ENCODE results near the gene L1TD1.

L1TD1 gene

DNA sequence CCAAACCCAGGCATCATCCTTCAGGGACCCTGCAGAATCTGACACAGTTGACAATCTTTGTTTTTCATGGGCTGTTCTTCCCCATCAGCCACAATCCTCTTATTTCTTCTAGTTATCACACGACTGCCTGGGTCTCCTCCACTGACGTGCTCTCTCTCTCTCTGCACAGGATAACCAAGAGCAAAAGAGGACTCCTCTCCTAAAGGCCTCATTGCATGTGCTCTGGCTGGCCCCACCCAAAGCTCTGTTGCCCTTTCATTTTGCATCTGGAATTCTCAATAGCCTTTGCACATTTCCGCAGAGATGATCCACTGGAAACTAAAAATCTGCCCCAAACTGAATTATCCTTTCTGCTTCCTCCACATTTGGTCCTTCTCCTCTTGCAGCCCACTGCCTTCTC, 66.0 kb downstream of the L1TD1 start:
- H3K36me3 ChIP-seq (ENCODE audit: control insufficient read depth in 1 of 2, insufficient read depth in 2 of 2, low read length in 2 of 2), result no peaks in the 10 kb centered on the region
- no peaks in the 10 kb centered on the region for H3K27me3 ChIP-seq (ENCODE audit: low read depth, low read length)
- no peak overlapping the region for H3K27ac ChIP-seq (ENCODE audit: low read length)
- H3K9me3 ChIP-seq (ENCODE audit: control insufficient read depth in 1 of 2, low read length in 2 of 2), result no peaks in the 10 kb centered on the region
- no peak overlapping the region for H3K4me3 ChIP-seq (ENCODE audit: low read depth in 1 of 2, low read length in 2 of 2)
- H3K4me1 ChIP-seq (ENCODE audit: control insufficient read depth in 1 of 2, insufficient read depth in 2 of 2, low read length in 2 of 2), result no peaks in the 10 kb centered on the region

Measured in muscle layer of duodenum (tissue), 2 donors.